OCI-LY1 (cell line): Measurements from ENCODE around the gene P2RY11.

ENCODE experiments used
- H2AFZ ChIP-seq: fragments of 200-600 bp; sonication (generic), shearing (Covaris generic); 2 replicates; pipeline ENCODE4 v1.6.0; 2014; ENCODE audit warnings: antibody characterized with exemption, mild to moderate bottlenecking, low read length
- H3F3A ChIP-seq: fragments of 200-600 bp; sonication (generic), shearing (Covaris generic); 2 replicates; pipeline ENCODE4 v1.6.0; 2014; ENCODE audit warnings: mild to moderate bottlenecking, antibody characterized with exemption, low read length, moderate library complexity; ENCODE audit not compliant: insufficient read depth
- H3K27ac ChIP-seq: fragments of 200-600 bp; sonication (generic); 2 replicates; pipeline ENCODE4 v1.5.1; 2014; ENCODE audit warnings: low read length, mixed run types, mild to moderate bottlenecking, low read depth; ENCODE audit not compliant: poor library complexity, severe bottlenecking
- H3K27me3 ChIP-seq: fragments of 200-600 bp; sonication (generic); 2 replicates; pipeline ENCODE4 v1.6.0; 2014; ENCODE audit warnings: antibody characterized with exemption, mild to moderate bottlenecking, low read length, moderate library complexity; ENCODE audit not compliant: insufficient read depth
- H3K36me3 ChIP-seq: fragments of 200-600 bp; sonication (generic); 2 replicates; pipeline ENCODE4 v1.6.1; 2014; ENCODE audit warnings: mild to moderate bottlenecking, antibody characterized with exemption, low read length, moderate library complexity, mixed read lengths; ENCODE audit not compliant: insufficient read depth
- H3K4me1 ChIP-seq: fragments of 200-600 bp; sonication (generic); 2 replicates; pipeline ENCODE4 v1.5.1; 2014; ENCODE audit warnings: mild to moderate bottlenecking, low read length, moderate library complexity; ENCODE audit not compliant: insufficient read depth, severe bottlenecking
- H3K4me2 ChIP-seq: fragments of 200-600 bp; sonication (generic), shearing (Covaris generic); 2 replicates; pipeline ENCODE4 v1.6.1; 2014; ENCODE audit warnings: low read length
- H3K4me3 ChIP-seq: fragments of 200-600 bp; sonication (generic); 2 replicates; pipeline ENCODE4 v1.5.1; 2014; ENCODE audit warnings: low read length, low read depth, mild to moderate bottlenecking, mixed read lengths; ENCODE audit not compliant: poor library complexity, severe bottlenecking
- H3K79me2 ChIP-seq: fragments of 200-600 bp; shearing (Covaris generic); 2 replicates; pipeline ENCODE4 v1.6.1; 2016; ENCODE audit warnings: mixed run types, low read length, mixed read lengths; ENCODE audit not compliant: insufficient read depth
- H3K9ac ChIP-seq: fragments of 200-600 bp; sonication (generic), shearing (Covaris generic); 2 replicates; pipeline ENCODE4 v1.6.1; 2014; ENCODE audit warnings: mild to moderate bottlenecking, low read length, mixed read lengths
- H3K9me2 ChIP-seq: fragments of 200-600 bp; sonication (generic), shearing (Covaris generic); 2 replicates; pipeline ENCODE4 v1.6.1; 2014; ENCODE audit warnings: low read depth, mild to moderate bottlenecking, low read length, mixed read lengths
- H3K9me3 ChIP-seq: fragments of 200-600 bp; shearing (Covaris generic); 2 replicates; pipeline ENCODE4 v1.6.1; 2014; ENCODE audit warnings: low read length, mixed read lengths
- H4K20me1 ChIP-seq: fragments of 200-600 bp; sonication (generic), shearing (Covaris generic); 2 replicates; pipeline ENCODE4 v1.6.0; 2016; ENCODE audit warnings: mild to moderate bottlenecking, low read length; ENCODE audit not compliant: insufficient read depth
- CTCF ChIP-seq: fragments of 200-600 bp; sonication (generic), shearing (Covaris generic); IDR thresholded peaks from 2 replicates; pipeline ENCODE4 v1.5.1; 2017; ENCODE audit warnings: mild to moderate bottlenecking, antibody characterized with exemption, low read length, moderate library complexity, mixed read lengths
- EZH2 ChIP-seq: fragments of 200-600 bp; sonication (generic), shearing (Covaris generic); IDR thresholded peaks from 2 replicates; pipeline ENCODE4 v1.8.0; 2017; ENCODE audit warnings: borderline replicate concordance, mixed run types, mild to moderate bottlenecking, antibody characterized with exemption, low read length, moderate library complexity, mixed read lengths

P2RY11 gene

DNA sequence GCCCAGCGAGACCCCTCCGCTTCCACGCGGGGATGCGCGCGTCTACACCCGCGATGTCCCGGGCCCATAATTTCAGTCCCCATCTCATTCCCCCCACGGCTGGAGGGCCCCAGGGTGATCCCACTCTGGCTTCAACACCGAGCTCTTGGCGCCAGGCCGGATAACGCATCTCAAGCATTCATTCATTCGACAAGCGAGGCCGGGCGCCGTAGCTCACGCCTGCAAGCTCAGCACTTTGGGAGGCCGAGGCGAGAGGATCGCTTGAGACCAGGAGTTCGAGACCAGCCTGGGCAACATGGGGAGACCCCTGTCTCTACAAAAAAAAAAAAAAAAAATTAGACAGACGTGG lies 14.9 kb upstream of the P2RY11 start:
- TF ChIP-seq EZH2: no peak
- TF ChIP-seq CTCF: no peak
- Histone ChIP-seq H3K9me3 (no peaks in the 10 kb centered on the region), H3K27ac (peak overlapping the region; percentile 59), H3K4me3 (peak overlapping the region; percentile 56), H3K27me3 (no peaks in the 10 kb centered on the region), H3F3A (no peaks in the 10 kb centered on the region), H3K4me2 (peak overlapping the region; percentile 76), H4K20me1 (no peaks in the 10 kb centered on the region), H3K79me2 (no peaks in the 10 kb centered on the region), H3K9me2 (no peaks in the 10 kb centered on the region), H3K9ac (peak overlapping the region; percentile 72), H3K4me1 (peaks cover 27% of the 10 kb centered on the region), H2AFZ (no peak overlapping the region), H3K36me3 (peaks cover 23% of the 10 kb centered on the region)

- no peaks in the 10 kb centered on the region for H3K9me3 ChIP-seq
- H3K4me3 ChIP-seq: no peak overlapping the region
- H3K36me3 ChIP-seq: no peaks in the 10 kb centered on the region
- no peaks in the 10 kb centered on the region for H3K27me3 ChIP-seq
- H3K9ac ChIP-seq: no peak overlapping the region
- no peaks in the 10 kb centered on the region for H4K20me1 ChIP-seq
- no peak overlapping the region for H3K4me2 ChIP-seq
- no peak overlapping the region for H2AFZ ChIP-seq
- no peaks in the 10 kb centered on the region for H3K9me2 ChIP-seq
- H3F3A ChIP-seq: peaks cover 15% of the 10 kb centered on the region
- H3K4me1 ChIP-seq: peaks cover 60% of the 10 kb centered on the region
- peak overlapping the region; percentile 96 for H3K27ac ChIP-seq
- TF ChIP-seq EZH2 (no peak), CTCF (no peak)
- no peaks in the 10 kb centered on the region for H3K79me2 ChIP-seq
Measured at GRCh38 chr19:10100163-10100785, 11.2 kb upstream of the P2RY11 start.

DNA sequence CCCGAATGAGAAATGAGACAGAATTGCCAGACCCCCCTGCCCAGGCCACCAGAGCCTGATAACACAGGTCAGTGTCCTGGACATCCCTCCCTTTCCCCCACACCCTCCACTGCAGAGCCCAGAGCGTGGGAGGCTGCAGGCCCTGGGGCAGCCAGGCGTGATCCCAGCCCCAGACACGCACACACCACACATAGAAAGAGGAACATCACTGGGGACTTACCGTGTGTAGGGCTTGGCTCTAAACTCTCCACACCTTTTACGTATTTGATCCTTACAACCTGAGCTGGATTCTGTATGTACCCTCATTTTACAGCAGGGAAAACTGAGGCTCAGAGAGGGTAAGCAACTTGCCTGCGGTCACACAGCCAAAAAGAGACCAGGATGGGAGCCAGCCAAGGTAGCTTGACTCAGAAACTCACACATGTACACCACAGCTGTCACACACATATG lies 8.7 kb upstream of the P2RY11 start:
- Histone ChIP-seq H3K4me2 (peak overlapping the region; percentile 60), H3K9me2 (no peaks in the 10 kb centered on the region), H3K4me1 (peaks cover 59% of the 10 kb centered on the region), H3K27me3 (no peaks in the 10 kb centered on the region), H3K27ac (peak overlapping the region; percentile 96), H3K79me2 (peaks cover 13% of the 10 kb centered on the region), H3K9me3 (no peaks in the 10 kb centered on the region), H3K9ac (peak overlapping the region; percentile 70), H3K4me3 (peak overlapping the region; percentile 44), H4K20me1 (no peaks in the 10 kb centered on the region), H3K36me3 (peaks cover 12% of the 10 kb centered on the region), H3F3A (peaks cover 16% of the 10 kb centered on the region), H2AFZ (no peak overlapping the region)
- TF ChIP-seq EZH2 (no peak), CTCF (no peak)
